Right cardiac atrium (tissue), 5 donors: ENCODE measurements around the gene CHD6. TPM values are rescaled to one million over a fixed set of nuclear protein-coding genes. Genes with fewer than 3 reads are reported as not detected.

Source experiments
- ATAC-seq, 2 donors: fragments of 200-7000 bp; cut with Tn5 transposase; one replicate each; pipeline versions ENCODE4 v1.8.0 to v1.9.1; 2020; ENCODE audit warnings: moderate library complexity in 2 of 2, mild to moderate bottlenecking in 1 of 2
- DNase-seq, 3 donors: peaks; one replicate each; pipeline ENCODE4 v3.0.0-alpha.2; 2020
- H3K27ac ChIP-seq: one replicate; pipeline ENCODE4 v1.5.1; 2013; ENCODE audit warnings: mild to moderate bottlenecking, low read length, control low read depth, moderate library complexity
- H3K27me3 ChIP-seq: one replicate; pipeline ENCODE4 v1.6.1; 2013; ENCODE audit not compliant: control insufficient read depth, insufficient read depth
- H3K4me1 ChIP-seq: one replicate; pipeline ENCODE4 v1.6.1; 2013; ENCODE audit warnings: low read length; ENCODE audit not compliant: control insufficient read depth, insufficient read depth
- H3K4me3 ChIP-seq: one replicate; pipeline ENCODE4 v1.5.1; 2013; ENCODE audit warnings: low read length, control low read depth
- H3K9me3 ChIP-seq: one replicate; pipeline ENCODE4 v1.6.1; 2013; ENCODE audit warnings: low read length; ENCODE audit not compliant: control insufficient read depth
- WGBS: extraction: QIAGEN DNeasy Blood & Tissue Kit; methylation state at CpG from one replicate; pipeline ENCODE4 v1.1.7; 2013; 5-methylcytosine and 5-hydroxymethylcytosine counted together
- intact Hi-C, 4 donors: fragments of 100-400 bp; cut with DNase I; formaldehyde crosslinking; loops; one replicate each; pipeline versions ENCODE4 v1.11.0 to v1.14.0; 2022 to 2023
- polyA plus RNA-seq: library from polyadenylated mRNA; stranded (reverse); fragments of 200-250 nt; gene quantifications from one replicate; pipeline ENCODE4 v1.2.3, GENCODE V29; 2013
- total RNA-seq, 4 donors: library from RNA; stranded (reverse); fragmentation: NEBNext Ultra II Directional; extraction: Animal tissue kit (Norgen Biotek cat#: 25700); gene quantifications; one replicate each; pipeline ENCODE4 v1.2.1, GENCODE V29; 2021
- donor health status: healthy with polysubstance abuse.
- donor health status: DM: no; HTN: yes; CAD: no.
- donor health status: DM: no; HTN: no; CAD: no.
- donor health status: DM: no; HTN: yes; CAD: no; lungs with severe emphysema.
- donor health status: DM: yes; HTN: yes; CAD: no.

Gene CHD6
- total and polyA plus RNA-seq, 5 donors, result 9.7 to 53.9 (median 49.2) TPM

DNA sequence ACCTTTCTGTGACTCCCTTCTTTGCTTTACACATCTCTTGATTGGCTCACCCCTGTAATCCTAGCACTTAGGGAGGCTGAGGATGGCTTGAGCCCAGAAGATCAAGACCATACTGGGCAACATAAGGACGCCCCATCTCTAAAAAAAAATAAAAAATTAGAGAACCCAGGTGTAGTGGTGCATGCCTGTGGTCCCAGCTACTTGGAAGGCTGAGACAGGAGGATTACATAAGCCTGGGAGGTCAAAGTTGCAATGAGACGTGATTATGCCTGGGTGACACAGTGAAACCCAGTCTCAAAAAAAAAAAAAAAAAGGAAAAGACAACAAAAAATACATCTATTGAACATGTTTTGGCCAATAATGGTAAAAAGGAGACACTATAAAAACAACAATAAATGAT lies 37.8 kb downstream of the CHD6 start:
- intact Hi-C loops, result no loop called here
- 75% methylated on average over 2 of the region's 2 CpGs for WGBS
- Histone ChIP-seq H3K27me3 (no peaks in the 10 kb centered on the region), H3K4me1 (peaks cover 3% of the 10 kb centered on the region), H3K4me3 (no peak overlapping the region), H3K27ac (no peak overlapping the region), H3K9me3 (no peaks in the 10 kb centered on the region)
- DNase-seq (no peak), ATAC-seq (no peak)

DNA sequence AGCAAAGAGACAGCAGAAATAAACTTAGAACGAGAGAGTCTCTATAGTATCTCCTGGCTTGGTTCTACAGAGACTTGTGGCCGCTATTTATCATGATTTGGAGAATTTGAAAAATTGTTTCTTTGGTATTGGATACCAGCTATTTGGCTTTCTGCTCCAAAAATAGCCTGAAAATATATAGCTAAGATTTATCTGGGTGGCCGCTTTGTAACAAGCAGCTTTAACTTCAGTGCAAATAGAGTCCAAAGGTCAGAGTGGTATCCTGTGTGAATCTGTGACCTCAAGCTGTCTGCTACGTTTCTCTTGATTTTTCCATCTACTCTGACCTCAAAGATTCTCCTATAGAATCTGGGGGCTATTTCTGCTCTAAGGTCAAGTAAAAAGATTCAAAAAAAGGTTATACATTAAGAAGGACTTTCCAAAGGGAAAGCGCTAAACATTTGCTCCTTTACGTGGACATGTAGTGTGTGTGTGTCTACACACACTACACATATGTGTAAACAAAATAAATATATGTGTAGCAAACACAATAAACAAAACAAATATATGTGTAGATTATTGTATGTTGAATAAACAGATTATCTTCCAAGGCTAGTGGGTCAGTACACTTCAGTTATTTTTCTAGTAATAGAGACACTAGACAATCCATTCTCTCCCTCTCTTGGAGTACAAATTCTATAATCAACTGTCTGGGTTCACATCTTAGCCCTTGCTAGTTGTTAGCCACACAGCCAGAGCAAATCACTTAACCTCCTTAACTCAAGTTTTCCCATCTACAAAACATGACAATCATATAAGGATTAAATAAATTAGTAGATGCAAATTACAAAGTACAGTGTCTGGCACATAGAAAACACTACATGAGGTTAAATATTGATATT lies 40.8 kb downstream of the CHD6 start:
- Histone ChIP-seq H3K4me3 (no peak overlapping the region), H3K9me3 (no peaks in the 10 kb centered on the region), H3K27me3 (no peaks in the 10 kb centered on the region), H3K27ac (no peak overlapping the region), H3K4me1 (peaks cover 8% of the 10 kb centered on the region)
- no peak for DNase-seq
- ATAC-seq, result no peak
- intact Hi-C loops, result no loop called here
- WGBS, result 68% methylated on average over 6 of the region's 6 CpGs

GRCh38 chr20:41575412-41575811 lies 42.8 kb downstream of the CHD6 start:
- peaks cover 12% of the 10 kb centered on the region for H3K4me1 ChIP-seq
- WGBS, result 94% methylated on average over 3 of the region's 3 CpGs
- intact Hi-C loops, result no loop called here
- no peak overlapping the region for H3K4me3 ChIP-seq
- H3K9me3 ChIP-seq, result no peaks in the 10 kb centered on the region
- no peak overlapping the region for H3K27ac ChIP-seq
- DNase-seq (no peak), ATAC-seq (no peak)
- H3K27me3 ChIP-seq, result no peaks in the 10 kb centered on the region

- ATAC-seq, result no peak
- Histone ChIP-seq H3K27ac (no peak overlapping the region), H3K4me3 (no peak overlapping the region), H3K27me3 (no peaks in the 10 kb centered on the region), H3K4me1 (peaks cover 12% of the 10 kb centered on the region), H3K9me3 (no peaks in the 10 kb centered on the region)
- 91% methylated on average over 7 of the region's 7 CpGs for WGBS
- no peak for DNase-seq
- intact Hi-C loops, result no loop called here
These were observed 43.3 kb downstream of the CHD6 start for GRCh38 chr20:41574802-41575389.

GRCh38 chr20:41573955-41574354 lies 44.2 kb downstream of the CHD6 start:
- WGBS, result 36% methylated on average over 2 of the region's 2 CpGs
- H3K4me3 ChIP-seq, result no peak overlapping the region
- H3K9me3 ChIP-seq, result no peaks in the 10 kb centered on the region
- DNase-seq, result no peak
- intact Hi-C loops, result no loop called here
- H3K27ac ChIP-seq, result no peak overlapping the region
- no peaks in the 10 kb centered on the region for H3K27me3 ChIP-seq
- ATAC-seq, result no peak
- peaks cover 12% of the 10 kb centered on the region for H3K4me1 ChIP-seq

DNA sequence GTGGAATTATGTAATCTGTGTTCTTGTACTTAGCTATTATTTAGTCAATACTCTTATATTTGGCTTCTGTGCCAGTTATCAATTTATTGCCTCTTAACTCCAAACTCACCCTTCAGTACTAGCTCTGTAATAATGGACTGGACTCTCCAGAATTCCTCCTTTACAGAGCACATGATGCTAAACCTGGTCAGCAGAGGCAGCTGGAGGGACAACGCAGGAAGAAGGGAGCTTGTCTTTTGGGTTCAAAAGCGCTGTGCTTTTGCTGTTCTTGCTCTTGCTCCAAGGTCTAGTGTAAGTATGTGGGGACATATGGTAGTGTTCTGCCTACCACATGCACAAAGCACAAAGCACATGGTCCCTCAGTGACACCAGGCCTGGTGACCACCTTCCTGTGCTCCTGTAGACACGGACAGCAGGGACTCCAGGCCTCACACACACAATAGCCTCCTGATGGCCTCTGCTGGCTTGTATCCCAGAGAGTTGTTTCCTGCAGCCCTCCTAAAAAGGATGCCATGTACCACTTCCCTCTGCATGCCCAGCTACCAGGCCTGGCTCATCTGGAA lies 46.1 kb downstream of the CHD6 start:
- Histone ChIP-seq H3K27me3 (no peaks in the 10 kb centered on the region), H3K4me3 (no peak overlapping the region), H3K4me1 (peaks cover 18% of the 10 kb centered on the region), H3K27ac (no peak overlapping the region), H3K9me3 (no peaks in the 10 kb centered on the region)
- intact Hi-C loops, result no loop called here
- ATAC-seq, result peak; percentile 34 to 42
- peak in 1 of 3 donors; percentile 38 for DNase-seq
- 73% methylated on average over 3 of the region's 3 CpGs for WGBS

DNA sequence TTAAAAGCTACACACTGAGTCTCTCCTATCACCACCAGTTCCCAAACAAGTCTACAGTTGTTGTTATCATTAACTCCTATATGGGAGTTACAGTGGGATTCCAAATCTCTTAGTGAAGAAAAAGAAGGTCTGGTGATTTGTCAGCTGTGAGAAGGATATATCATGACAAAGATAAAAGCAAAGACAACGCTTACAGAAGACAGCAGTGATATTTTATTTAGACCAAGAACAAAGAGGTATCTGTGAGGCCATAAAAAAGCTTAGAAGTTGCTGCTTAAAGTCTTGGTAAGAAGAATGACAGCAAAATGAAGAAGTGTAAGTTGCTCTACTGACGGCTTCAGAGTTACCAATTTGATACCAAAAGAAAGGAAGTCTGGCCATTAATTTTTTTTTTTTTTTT lies 47.2 kb downstream of the CHD6 start:
- H3K4me3 ChIP-seq, result no peak overlapping the region
- ATAC-seq, result no peak
- no peak overlapping the region for H3K27ac ChIP-seq
- H3K4me1 ChIP-seq, result peaks cover 17% of the 10 kb centered on the region
- intact Hi-C loops, result no loop called here
- no peak for DNase-seq
- 61% methylated on average over 2 of the region's 2 CpGs for WGBS
- H3K9me3 ChIP-seq, result no peaks in the 10 kb centered on the region
- no peaks in the 10 kb centered on the region for H3K27me3 ChIP-seq

DNA sequence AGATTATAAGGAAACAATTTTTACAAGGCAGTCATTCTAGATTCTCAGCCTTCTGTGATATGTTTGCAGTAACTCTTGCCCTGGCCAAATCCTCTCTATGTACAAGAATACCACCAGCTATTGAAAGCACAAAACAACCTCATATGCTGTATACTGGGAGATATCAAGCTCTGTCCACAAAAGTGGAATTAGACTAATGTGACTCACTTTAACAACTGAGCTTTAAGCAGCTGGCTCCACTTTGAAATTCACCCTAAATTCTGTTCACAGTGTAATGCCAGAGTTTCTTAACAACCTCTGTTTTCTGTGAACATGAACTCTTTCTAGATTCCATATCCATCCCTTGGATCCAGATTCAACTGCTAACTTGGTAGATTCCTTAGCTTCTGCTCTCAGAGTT lies 47.6 kb downstream of the CHD6 start:
- no peak for ATAC-seq
- intact Hi-C loops, result no loop called here

GRCh38 chr20:41567615-41568014 lies 50.6 kb downstream of the CHD6 start:
- no peak overlapping the region for H3K4me3 ChIP-seq
- H3K27ac ChIP-seq, result no peak overlapping the region
- intact Hi-C loops, result no loop called here
- WGBS, result 80% methylated on average over 2 of the region's 2 CpGs
- ATAC-seq (no peak), DNase-seq (no peak)
- peaks cover 15% of the 10 kb centered on the region for H3K4me1 ChIP-seq
- H3K27me3 ChIP-seq, result no peaks in the 10 kb centered on the region
- no peaks in the 10 kb centered on the region for H3K9me3 ChIP-seq

More for the DNA sequence above, 47.6 kb downstream of the CHD6 start:
- Histone ChIP-seq H3K27ac (no peak overlapping the region), H3K4me1 (peaks cover 17% of the 10 kb centered on the region), H3K9me3 (no peaks in the 10 kb centered on the region), H3K27me3 (no peaks in the 10 kb centered on the region), H3K4me3 (no peak overlapping the region)
- no peak for DNase-seq

- DNase-seq (no peak), ATAC-seq (peak in 1 of 2 donors; percentile 31)
- H3K27me3 ChIP-seq, result no peaks in the 10 kb centered on the region
- no peak overlapping the region for H3K4me3 ChIP-seq
- no peaks in the 10 kb centered on the region for H3K9me3 ChIP-seq
- 95% methylated on average over 3 of the region's 3 CpGs for WGBS
- H3K27ac ChIP-seq, result no peak overlapping the region
- H3K4me1 ChIP-seq, result peaks cover 9% of the 10 kb centered on the region
- intact Hi-C loops, result no loop called here
These were observed 51.2 kb downstream of the CHD6 start for GRCh38 chr20:41566896-41567527.

GRCh38 chr20:41563087-41563486 lies 55.1 kb downstream of the CHD6 start:
- Histone ChIP-seq H3K27ac (no peak overlapping the region), H3K4me3 (no peak overlapping the region), H3K9me3 (no peaks in the 10 kb centered on the region), H3K27me3 (no peaks in the 10 kb centered on the region), H3K4me1 (peaks cover 13% of the 10 kb centered on the region)
- intact Hi-C loops, result no loop called here
- no peak for ATAC-seq
- no peak for DNase-seq
- 94% methylated on average over 1 of the region's 1 CpG for WGBS
